Measurements from ENCODE around the gene PIK3CG.
"Not testable (repeated sequence)": the region's sequence is repeated elsewhere in the genome, so short reads cannot be mapped to it uniquely, and the experiment has no call there.

Gene PIK3CG

GRCh38 chr7:106944035-106944665 is 79.1 kb downstream of the PIK3CG start:
- no peak for DNase-seq

- DNase-seq, result peak; percentile 56
These were observed 82.2 kb downstream of the PIK3CG start for GRCh38 chr7:106947244-106947728.

DNA sequence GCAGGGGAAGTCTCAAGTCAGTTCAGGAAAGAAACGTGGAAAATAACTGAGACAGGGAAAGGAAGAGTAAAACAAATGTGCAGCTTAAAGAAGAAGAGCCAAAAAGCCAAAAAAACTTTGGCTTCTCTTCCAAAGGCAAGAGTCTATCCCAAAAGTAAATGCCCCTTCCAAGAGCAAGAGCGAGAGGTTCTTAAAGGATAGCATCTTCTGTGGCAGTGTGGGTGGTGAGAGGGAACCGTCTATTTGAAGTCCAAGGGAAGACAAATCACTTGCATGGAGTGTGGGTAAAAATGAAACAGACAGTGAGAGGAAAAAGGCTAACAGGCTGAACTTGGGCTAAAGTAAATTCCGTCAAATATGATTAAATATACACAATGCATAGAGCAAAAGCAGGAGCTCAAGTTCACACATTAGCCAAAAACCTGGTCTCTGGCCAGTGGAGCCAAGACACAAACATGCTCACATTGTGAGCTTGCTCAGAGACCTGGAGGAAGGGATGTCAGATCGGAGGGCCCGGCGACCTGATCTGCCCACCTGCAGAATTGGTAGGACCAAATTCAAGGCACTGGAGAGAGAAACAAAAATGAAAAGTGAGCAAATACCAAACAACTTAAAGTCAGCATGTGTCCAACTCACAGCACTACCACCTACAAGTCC is 87.0 kb downstream of the PIK3CG start:
- DNase-seq, result no peak

- DNase-seq, result no peak
These were observed 87.7 kb downstream of the PIK3CG start for GRCh38 chr7:106952658-106953231.

DNA sequence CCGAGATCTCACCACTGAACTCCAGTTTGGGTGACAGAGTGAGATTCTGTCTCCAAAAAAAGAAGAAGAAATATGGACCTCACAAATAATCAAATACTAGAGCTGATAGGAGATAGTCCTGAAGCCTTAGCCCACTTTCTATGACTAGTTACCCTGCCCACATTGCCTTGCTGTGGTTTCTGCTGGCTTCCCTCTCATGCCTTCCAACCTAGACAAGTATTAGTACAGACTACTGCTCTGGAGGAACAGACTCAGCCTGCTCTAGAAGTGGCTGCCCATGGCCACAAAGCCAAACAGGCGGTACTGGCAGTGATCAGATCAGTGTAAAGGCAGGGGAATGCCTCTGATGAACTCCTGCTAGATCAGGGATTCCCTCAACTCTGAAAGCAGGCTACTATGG is 89.8 kb downstream of the PIK3CG start:
- no peak for DNase-seq

DNA sequence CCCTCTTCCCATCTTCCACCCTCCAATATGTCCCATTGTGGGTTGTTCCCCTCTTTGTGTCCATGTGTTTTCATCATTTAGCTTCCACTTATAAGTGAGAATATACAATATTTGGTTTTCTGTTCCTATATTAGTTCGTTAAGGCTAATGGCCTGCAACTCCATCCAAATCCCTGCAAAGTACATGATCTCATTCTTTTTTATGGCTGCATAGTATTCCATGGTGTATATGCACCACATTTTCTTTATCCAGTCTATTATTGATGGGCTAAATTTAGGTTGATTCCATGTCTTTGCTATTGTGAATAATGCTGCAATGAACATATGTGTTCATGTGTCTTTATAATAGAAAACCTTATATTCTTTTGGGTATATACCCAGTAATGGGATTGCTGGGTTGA is 90.8 kb downstream of the PIK3CG start:
- DNase-seq, result not testable (repeated sequence)
